GM12874 (cell line): ENCODE measurements around the gene NPAS3.

Source experiments
- CTCF ChIP-seq: IDR thresholded peaks from 2 replicates; pipeline ENCODE4 v1.5.1; 2011; ENCODE audit warnings: low read depth, mild to moderate bottlenecking, control low read depth, low read length, moderate library complexity; ENCODE audit not compliant: insufficient read depth

The NPAS3 gene

GRCh38 chr14:33019346-33019745, 80.7 kb downstream of the NPAS3 start:
- no peak for TF ChIP-seq CTCF

GRCh38 chr14:33026850-33027430, 88.3 kb downstream of the NPAS3 start:
- no peak for TF ChIP-seq CTCF

GRCh38 chr14:33029511-33029910, 90.8 kb downstream of the NPAS3 start:
- no peak for TF ChIP-seq CTCF

- no peak for TF ChIP-seq CTCF
These were observed 91.7 kb downstream of the NPAS3 start for GRCh38 chr14:33030386-33030785.

- no peak for TF ChIP-seq CTCF
These were observed 96.9 kb downstream of the NPAS3 start for GRCh38 chr14:33035416-33036194.

- TF ChIP-seq CTCF, result no peak
These were observed 100.6 kb downstream of the NPAS3 start for GRCh38 chr14:33039311-33039710.

- TF ChIP-seq CTCF, result no peak
These were observed 101.9 kb downstream of the NPAS3 start for GRCh38 chr14:33040372-33041140.
